ENCODE measurements around the gene ERBB4. TPM values are rescaled to one million over a fixed set of nuclear protein-coding genes. Genes with fewer than 3 reads are reported as not detected.

ERBB4 gene
- polyA plus RNA-seq, 1 of the 3 experiments (the other 2 are of a cell fraction): 0.05 TPM

DNA sequence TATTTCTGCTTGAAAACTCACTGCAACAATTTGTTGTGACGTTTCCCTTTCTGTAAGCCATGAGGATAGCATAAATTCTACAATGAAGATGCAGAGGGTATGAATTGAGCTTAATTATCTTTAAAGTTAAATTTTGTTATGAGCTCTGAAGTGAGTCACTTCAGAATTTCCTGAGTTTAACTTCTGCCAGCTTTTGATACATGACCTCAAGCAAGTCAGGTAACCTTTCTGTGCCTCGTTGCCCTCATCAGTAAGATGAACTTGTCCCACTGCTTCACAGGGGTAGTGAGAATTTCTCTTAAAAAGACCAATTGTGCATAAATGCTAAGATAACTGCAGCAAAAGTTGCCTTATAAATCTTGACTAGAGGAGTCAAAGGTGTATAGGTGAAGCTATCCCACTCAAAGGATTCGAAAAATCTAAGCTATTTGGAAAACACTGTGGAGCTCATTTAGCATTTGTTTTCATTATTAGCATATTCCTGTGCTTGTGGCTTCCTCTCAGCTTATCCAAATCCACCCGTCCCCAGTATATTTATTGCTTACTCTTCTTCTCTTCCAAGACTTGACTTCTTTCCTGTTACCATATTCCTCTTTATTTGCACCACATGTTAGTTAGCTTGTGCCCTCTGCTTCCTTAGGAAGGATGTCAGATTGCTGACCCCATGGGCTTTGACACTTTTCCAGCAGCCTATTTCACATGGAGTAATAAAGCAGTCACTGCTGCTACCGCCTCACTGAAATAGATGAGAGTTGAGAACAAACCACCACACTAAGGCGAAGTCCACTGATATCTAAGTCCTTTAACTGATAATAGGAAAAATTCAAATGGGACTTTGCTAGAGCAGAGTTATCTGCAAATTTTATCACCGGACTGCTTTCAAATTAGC is 428.6 kb downstream of the ERBB4 start (continued):
- TF ChIP-seq POLR2AphosphoS5 (IDR thresholded peaks at IDR 0.05; ENCODE audit: low read depth, low read length) (no peak), ELF1 (IDR thresholded peaks at IDR 0.05) (no peak), USF2 (IDR thresholded peaks at IDR 0.05; ENCODE audit: borderline replicate concordance, low read depth, low read length) (no peak), RFX5 (IDR thresholded peaks at IDR 0.05; ENCODE audit: low read length) (no peak), EZH2phosphoT487 (IDR thresholded peaks at IDR 0.05; ENCODE audit: borderline replicate concordance, low read depth) (no peak), GABPA (IDR thresholded peaks at IDR 0.05; ENCODE audit: low read depth) (no peak)
- TF ChIP-seq, protein P1, sequence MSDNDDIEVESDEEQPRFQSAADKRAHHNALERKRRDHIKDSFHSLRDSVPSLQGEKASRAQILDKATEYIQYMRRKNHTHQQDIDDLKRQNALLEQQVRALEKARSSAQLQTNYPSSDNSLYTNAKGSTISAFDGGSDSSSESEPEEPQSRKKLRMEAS (IDR thresholded peaks at IDR 0.05; ENCODE audit: low read depth): no peak

DNA sequence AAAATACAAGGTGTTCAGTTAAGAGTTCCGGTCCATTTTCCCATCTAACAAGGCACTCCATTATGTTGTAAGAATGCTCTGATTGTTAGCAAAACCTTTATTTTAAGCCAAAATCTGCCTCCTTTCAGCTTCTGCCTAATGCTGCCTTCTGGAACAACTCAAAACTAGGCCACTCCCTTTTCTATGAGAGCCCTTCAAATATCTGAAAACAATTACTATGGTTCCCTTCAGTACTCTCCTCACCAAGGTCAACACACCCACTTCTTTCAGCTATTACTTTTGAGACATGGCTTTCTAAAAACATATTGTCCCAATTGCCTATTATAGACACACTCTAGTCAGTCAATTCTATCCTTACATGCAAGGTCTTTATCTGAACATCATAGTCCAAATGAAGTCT is 429.4 kb downstream of the ERBB4 start:
- Histone ChIP-seq H3K9me3 (no peaks in the 10 kb centered on the region), H3K4me2 (no peak overlapping the region), H3F3A (replicated peaks; ENCODE audit: insufficient read depth) (no peaks in the 10 kb centered on the region), H3K79me2 (ENCODE audit: insufficient read depth) (no peaks in the 10 kb centered on the region), H2AFZ (ENCODE audit: low read depth) (no peak overlapping the region), H3K4me1 (ENCODE audit: control insufficient read depth in 1 of 2, insufficient read depth in 2 of 2, low read depth in 1 of 2, low read length in 1 of 2) (no peaks in the 10 kb centered on the region), H4K20me1 (ENCODE audit: insufficient read depth) (no peaks in the 10 kb centered on the region), H3K27ac (ENCODE audit: low read depth in 2 of 2, low read length in 1 of 2) (no peak overlapping the region), H3K9me2 (no peaks in the 10 kb centered on the region), H3K27me3 (ENCODE audit: insufficient read depth) (no peaks in the 10 kb centered on the region), H3K4me3 (ENCODE audit: low read depth in 2 of 2, low read length in 1 of 2) (no peak overlapping the region), H3K36me3 (replicated peaks in 1 of 2; ENCODE audit: control insufficient read depth in 1 of 2, insufficient read depth in 2 of 2, low read length in 1 of 2) (no peaks in the 10 kb centered on the region), H3K9ac (no peak overlapping the region)
- POLR2A ChIA-PET: no interaction called here
- TF ChIP-seq SMC3 (IDR thresholded peaks at IDR 0.05; ENCODE audit: low read depth, low read length) (no peak), TAF1 (IDR thresholded peaks at IDR 0.05; ENCODE audit: borderline replicate concordance, low read depth, low read length) (no peak), RXRA (IDR thresholded peaks at IDR 0.05; ENCODE audit: borderline replicate concordance, low read depth) (no peak), TEAD4 (IDR thresholded peaks at IDR 0.05; ENCODE audit: borderline replicate concordance, insufficient read depth) (no peak), RCOR1 (IDR thresholded peaks at IDR 0.05; ENCODE audit: low read length) (no peak), USF2 (IDR thresholded peaks at IDR 0.05; ENCODE audit: borderline replicate concordance, low read depth, low read length) (no peak), CTCF (IDR thresholded peaks at IDR 0.05) (no peak), USF1 (IDR thresholded peaks at IDR 0.05; ENCODE audit: borderline replicate concordance, low read depth) (no peak)
- TF ChIP-seq, protein P1 (IDR thresholded peaks at IDR 0.05; ENCODE audit: low read depth): no peak
- CTCF ChIA-PET: no interaction called here
- WGBS (ENCODE audit: low lambda C conversion rate): 74% methylated on average over 1 of the region's 1 CpG
- DNase-seq: no peak

Measured in SK-N-SH (cell line).